Tibial nerve (tissue), 4 donors: ENCODE data around the gene KIF1A. TPM values are rescaled to one million over a fixed set of nuclear protein-coding genes. Genes with fewer than 3 reads are reported as not detected.

Source experiments
- DNase-seq, 2 donors: peaks; one replicate each; pipeline ENCODE4 v3.0.0-alpha.2; 2019; ENCODE audit warnings: low spot score in 2 of 2
- H3K27ac ChIP-seq, 4 donors: fragments of 200-600 bp; sonication (generic) in 3 of 4; one replicate each; pipeline ENCODE4 v1.5.1; 2017 to 2019; ENCODE audit warnings: mild to moderate bottlenecking in 1 of 4
- H3K27me3 ChIP-seq, 2 donors: fragments of 200-600 bp; sonication (generic) in 1 of 2; one replicate each; pipeline versions ENCODE4 v1.5.1 to v1.6.0; 2017 to 2019
- H3K36me3 ChIP-seq, 3 donors: fragments of 200-600 bp; sonication (generic); one replicate each; pipeline ENCODE4 v1.5.1; 2018 to 2019
- H3K4me1 ChIP-seq, 4 donors: fragments of 200-600 bp; sonication (generic) in 3 of 4; one replicate each; pipeline ENCODE4 v1.5.1; 2017 to 2019
- H3K4me3 ChIP-seq, 4 donors: fragments of 200-600 bp; sonication (generic) in 3 of 4; one replicate each; pipeline ENCODE4 v1.5.1; 2017 to 2019; ENCODE audit warnings: mild to moderate bottlenecking in 1 of 4, moderate library complexity in 1 of 4
- H3K9me3 ChIP-seq, 4 donors: fragments of 200-600 bp; sonication (generic) in 3 of 4; one replicate each; pipeline ENCODE4 v1.5.1; 2017 to 2019
- CTCF ChIP-seq, 5 experiments: fragments of 200-600 bp in 3 of 5; fragments of 450-650 bp in 2 of 5; sonication (generic) in 3 of 5; IDR thresholded peaks; one replicate each; pipeline ENCODE4 v1.5.1; 2016 to 2019; ENCODE audit warnings: antibody characterized with exemption in 5 of 5, mild to moderate bottlenecking in 3 of 5, moderate library complexity in 2 of 5
- EP300 ChIP-seq, 2 donors: sonication (generic); formaldehyde crosslinking; IDR thresholded peaks; one replicate each; pipeline ENCODE4 v1.6.1; 2017; ENCODE audit warnings: antibody characterized with exemption in 2 of 2, mild to moderate bottlenecking in 1 of 2
- POLR2A ChIP-seq, 2 donors: fragments of 450-650 bp; IDR thresholded peaks; one replicate each; pipeline ENCODE4 v1.6.1; 2017; ENCODE audit warnings: antibody characterized with exemption in 2 of 2, mild to moderate bottlenecking in 2 of 2, moderate library complexity in 2 of 2
- WGBS, 2 donors: methylation state at CpG; one replicate each; pipeline ENCODE4 v1.1.5; 2018; 5-methylcytosine and 5-hydroxymethylcytosine counted together
- total RNA-seq, 4 donors: library from RNA; depleted of rRNA; stranded (reverse); fragments of >200 nt; gene quantifications; one replicate each; pipeline ENCODE4 v1.1.0, GENCODE V29; 2016

Gene KIF1A
- total RNA-seq, 4 donors from 2014 or later, result 31.9 to 82.2 (median 45.3) TPM

GRCh38 chr2:240672701-240673190 lies 147.3 kb downstream of the KIF1A start:
- WGBS, 2 donors, result 6 to 18% methylated on average over 20 to 49 of the region's 55 CpGs
- no peaks in the 10 kb centered on the region for H3K9me3 ChIP-seq
- TF ChIP-seq EP300 (IDR thresholded peaks at IDR 0.05) (no peak), CTCF (IDR thresholded peaks at IDR 0.05) (no peak), POLR2A (IDR thresholded peaks at IDR 0.05) (no peak)
- no peak for DNase-seq
- no peak overlapping the region for H3K4me3 ChIP-seq
- no peak overlapping the region for H3K27ac ChIP-seq
- peaks cover 2 to 33% of the 10 kb centered on the region in 2 donors for H3K27me3 ChIP-seq
- H3K36me3 ChIP-seq, result no peaks in the 10 kb centered on the region
- peaks cover 0 to 5% (median 0%) of the 10 kb centered on the region in 4 donors for H3K4me1 ChIP-seq

- no peaks in the 10 kb centered on the region for H3K36me3 ChIP-seq
- no peak overlapping the region for H3K4me3 ChIP-seq
- no peak overlapping the region for H3K27ac ChIP-seq
- H3K9me3 ChIP-seq, result no peaks in the 10 kb centered on the region
- no peak for TF ChIP-seq CTCF (IDR thresholded peaks at IDR 0.05)
- no peak for TF ChIP-seq EP300 (IDR thresholded peaks at IDR 0.05)
- no peak for TF ChIP-seq POLR2A (IDR thresholded peaks at IDR 0.05)
- H3K4me1 ChIP-seq, result peaks cover 0 to 5% (median 0%) of the 10 kb centered on the region in 4 donors
- H3K27me3 ChIP-seq, result peaks cover 2 to 33% of the 10 kb centered on the region in 2 donors
- 55 to 68% methylated on average over 40 to 42 of the region's 46 CpGs for WGBS, 2 donors
- DNase-seq, result no peak
Measured at GRCh38 chr2:240672076-240672700, 147.8 kb downstream of the KIF1A start.

DNA sequence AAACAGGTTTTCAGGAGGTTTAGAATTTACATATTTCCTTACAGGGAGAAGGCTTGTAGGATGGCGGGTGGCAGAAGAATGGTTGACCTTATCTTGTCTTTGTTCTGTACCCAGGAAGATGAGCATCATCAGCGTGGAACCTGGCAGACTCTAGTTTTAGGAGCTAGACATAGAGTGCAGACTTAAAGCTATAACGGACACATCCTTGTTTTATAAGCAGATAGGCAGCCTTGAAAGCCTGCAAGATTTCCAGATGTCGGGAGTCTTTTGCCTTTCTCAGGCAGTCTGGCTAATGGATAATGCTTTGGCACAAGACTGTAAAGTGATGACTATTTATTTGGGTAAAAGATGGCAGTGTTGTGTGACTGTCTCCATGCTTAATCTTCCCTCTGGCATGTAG lies 149.1 kb downstream of the KIF1A start:
- H3K27me3 ChIP-seq, result peaks cover 2 to 33% of the 10 kb centered on the region in 2 donors
- 67 to 73% methylated on average over 4 of the region's 4 CpGs for WGBS, 2 donors
- H3K4me1 ChIP-seq, result peaks cover 0 to 5% (median 0%) of the 10 kb centered on the region in 4 donors
- H3K27ac ChIP-seq, result no peak overlapping the region
- no peak for TF ChIP-seq POLR2A (IDR thresholded peaks at IDR 0.05)
- TF ChIP-seq CTCF (IDR thresholded peaks at IDR 0.05), result no peak
- no peak for TF ChIP-seq EP300 (IDR thresholded peaks at IDR 0.05)
- DNase-seq, result no peak
- no peaks in the 10 kb centered on the region for H3K36me3 ChIP-seq
- H3K9me3 ChIP-seq, result no peaks in the 10 kb centered on the region
- no peak overlapping the region for H3K4me3 ChIP-seq

- Histone ChIP-seq H3K27ac (no peak overlapping the region), H3K9me3 (peaks cover 0 to 3% (median under 1%) of the 10 kb centered on the region in 4 donors), H3K4me3 (no peak overlapping the region), H3K36me3 (no peaks in the 10 kb centered on the region), H3K27me3 (peaks cover 2 to 33% of the 10 kb centered on the region in 2 donors), H3K4me1 (peaks cover 0 to 5% (median 0%) of the 10 kb centered on the region in 4 donors)
- no peak for TF ChIP-seq CTCF (IDR thresholded peaks at IDR 0.05)
- no peak for TF ChIP-seq POLR2A (IDR thresholded peaks at IDR 0.05)
- TF ChIP-seq EP300 (IDR thresholded peaks at IDR 0.05), result no peak
- no peak for DNase-seq
- 81% methylated on average over 7 of the region's 7 CpGs for WGBS, 2 donors
Measured at GRCh38 chr2:240670402-240670801, 149.6 kb downstream of the KIF1A start.

- DNase-seq, result no peak
- 78 to 84% methylated on average over 1 of the region's 1 CpG for WGBS, 2 donors
- TF ChIP-seq EP300 (IDR thresholded peaks at IDR 0.05), result no peak
- TF ChIP-seq CTCF (IDR thresholded peaks at IDR 0.05), result no peak
- no peak for TF ChIP-seq POLR2A (IDR thresholded peaks at IDR 0.05)
- Histone ChIP-seq H3K4me3 (no peak overlapping the region), H3K27ac (no peak overlapping the region), H3K27me3 (peaks cover 0 to 4% of the 10 kb centered on the region in 2 donors), H3K4me1 (no peaks in the 10 kb centered on the region), H3K36me3 (no peaks in the 10 kb centered on the region), H3K9me3 (peaks cover 0 to 14% (median 2%) of the 10 kb centered on the region in 4 donors)
Measured at GRCh38 chr2:240664622-240665021, 155.4 kb downstream of the KIF1A start.
